Measurements from ENCODE around the gene CYB5R4. TPM values are rescaled to one million over a fixed set of nuclear protein-coding genes. Genes with fewer than 3 reads are reported as not detected.

CYB5R4 gene
- total and polyA plus RNA-seq, 2 of the 13 experiments (the other 11 are each of a cell fraction or from before 2014, with no cell fraction given) = 5.3 to 26.1 TPM

DNA sequence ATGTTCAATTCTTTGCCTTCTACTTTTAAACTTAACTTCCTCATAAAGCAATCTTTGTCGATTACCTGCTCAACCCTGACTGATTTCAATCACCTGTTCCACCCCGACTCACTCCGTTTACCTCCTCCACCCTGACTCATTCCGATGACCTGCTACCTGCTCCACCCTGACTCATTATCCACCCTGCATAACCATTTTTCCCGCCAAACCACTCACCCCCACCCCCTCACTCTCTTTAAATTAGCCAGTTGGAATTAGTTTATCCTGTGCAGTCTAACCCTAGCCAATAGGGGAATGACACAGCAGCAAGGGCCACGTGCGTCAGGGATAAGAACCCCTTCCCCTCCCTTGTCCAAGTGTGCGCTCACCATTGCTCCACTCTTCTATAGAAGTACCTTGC lies 117.4 kb downstream of the CYB5R4 start:
- intact Hi-C loops (cut with micrococcal nuclease; ENCODE audit: unreplicated experiment) = no loop called here
- POLR2A ChIA-PET = no interaction called here

DNA sequence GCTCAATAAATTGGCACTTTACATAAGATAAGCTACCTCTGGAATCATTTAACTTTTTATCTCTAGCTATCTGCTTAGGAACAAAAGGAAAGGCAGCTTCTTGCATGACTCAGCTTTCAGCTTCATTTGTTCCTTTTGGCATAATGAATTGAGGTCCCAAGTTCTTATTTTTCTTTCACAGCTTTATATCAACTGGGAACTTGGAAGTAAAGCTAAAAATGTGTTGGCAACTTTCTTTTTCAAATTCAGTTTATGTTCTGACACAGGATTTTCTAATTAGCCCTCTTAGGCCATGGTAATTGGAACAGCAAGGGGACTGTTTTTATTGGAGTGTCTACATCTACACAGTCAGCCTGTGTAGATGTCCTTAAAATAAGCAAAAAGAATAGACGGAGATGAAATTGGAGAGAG lies 118.8 kb downstream of the CYB5R4 start:
- H3K9ac ChIP-seq (ENCODE audit: insufficient read depth, low read depth, low read length) = no peak overlapping the region
- intact Hi-C loops (cut with micrococcal nuclease; ENCODE audit: unreplicated experiment) (no loop called here), in situ Hi-C loops (cut with HindIII; ENCODE audit: extremely low pct_ligation_motif_present, low pct_unique_long_range_greater_than_20kb) (no loop called here)
- H3K4me3 ChIP-seq (replicated peaks in 1 of 3; ENCODE audit: insufficient read depth in 1 of 3, low read depth in 2 of 3, low read length in 3 of 3) = no peak overlapping the region
- no peak overlapping the region for H3K4me2 ChIP-seq (ENCODE audit: low read depth, low read length)
- H3K9me3 ChIP-seq (ENCODE audit: low read length) = 0 out of 2 replicates have a peak, but pooled peaks cover 5% of the 10 kb centered on the region
- no peaks in the 10 kb centered on the region for H3K4me1 ChIP-seq (ENCODE audit: insufficient read depth, low read length)
- ChIA-PET POLR2A (no interaction called here), CTCF (ENCODE audit: low intra/inter-chr PET ratio, low total read pairs) (no interaction called here)
- no peak overlapping the region for H3K27ac ChIP-seq (ENCODE audit: extremely low read length, insufficient read depth, low read length)
- no TSS peak for BruUV-seq (replicated peaks)
- H3K27me3 ChIP-seq (ENCODE audit: control insufficient read depth in 1 of 2, insufficient read depth in 2 of 2, low read length in 2 of 2) = no peaks in the 10 kb centered on the region
- no peaks in the 10 kb centered on the region for H4K20me1 ChIP-seq (ENCODE audit: insufficient read depth, low read length)
- ATAC-seq = no peak
- no peak for DNase-seq (ENCODE audit: low spot score)
- H3K79me2 ChIP-seq (ENCODE audit: insufficient read depth, low read length) = no peaks in the 10 kb centered on the region
- H3K36me3 ChIP-seq (replicated peaks in 1 of 2; ENCODE audit: control insufficient read depth in 1 of 2, insufficient read depth in 2 of 2, low read length in 2 of 2) = no peaks in the 10 kb centered on the region
- no peak overlapping the region for H2AFZ ChIP-seq (ENCODE audit: low read length)
- FAIRE-seq = no peak
- WGBS (ENCODE audit: low lambda C conversion rate) = 8% methylated on average over 1 of the region's 1 CpG
- no peak for TF ChIP-seq MEF2D (CRISPR knock-in tag; IDR thresholded peaks at IDR 0.05)
- TF ChIP-seq, protein P1, sequence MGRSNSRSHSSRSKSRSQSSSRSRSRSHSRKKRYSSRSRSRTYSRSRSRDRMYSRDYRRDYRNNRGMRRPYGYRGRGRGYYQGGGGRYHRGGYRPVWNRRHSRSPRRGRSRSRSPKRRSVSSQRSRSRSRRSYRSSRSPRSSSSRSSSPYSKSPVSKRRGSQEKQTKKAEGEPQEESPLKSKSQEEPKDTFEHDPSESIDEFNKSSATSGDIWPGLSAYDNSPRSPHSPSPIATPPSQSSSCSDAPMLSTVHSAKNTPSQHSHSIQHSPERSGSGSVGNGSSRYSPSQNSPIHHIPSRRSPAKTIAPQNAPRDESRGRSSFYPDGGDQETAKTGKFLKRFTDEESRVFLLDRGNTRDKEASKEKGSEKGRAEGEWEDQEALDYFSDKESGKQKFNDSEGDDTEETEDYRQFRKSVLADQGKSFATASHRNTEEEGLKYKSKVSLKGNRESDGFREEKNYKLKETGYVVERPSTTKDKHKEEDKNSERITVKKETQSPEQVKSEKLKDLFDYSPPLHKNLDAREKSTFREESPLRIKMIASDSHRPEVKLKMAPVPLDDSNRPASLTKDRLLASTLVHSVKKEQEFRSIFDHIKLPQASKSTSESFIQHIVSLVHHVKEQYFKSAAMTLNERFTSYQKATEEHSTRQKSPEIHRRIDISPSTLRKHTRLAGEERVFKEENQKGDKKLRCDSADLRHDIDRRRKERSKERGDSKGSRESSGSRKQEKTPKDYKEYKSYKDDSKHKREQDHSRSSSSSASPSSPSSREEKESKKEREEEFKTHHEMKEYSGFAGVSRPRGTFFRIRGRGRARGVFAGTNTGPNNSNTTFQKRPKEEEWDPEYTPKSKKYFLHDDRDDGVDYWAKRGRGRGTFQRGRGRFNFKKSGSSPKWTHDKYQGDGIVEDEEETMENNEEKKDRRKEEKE (IDR thresholded peaks at IDR 0.05) = no peak
- no peak for TF ChIP-seq ZNF253 (CRISPR knock-in tag; IDR thresholded peaks at IDR 0.05; ENCODE audit: borderline replicate concordance)
- no peak for TF ChIP-seq ZNF616 (CRISPR knock-in tag; IDR thresholded peaks at IDR 0.05; ENCODE audit: low read depth)
- TF ChIP-seq FOXM1 (CRISPR knock-in tag; IDR thresholded peaks at IDR 0.05) = no peak
- no peak for TF ChIP-seq MBNL3 (CRISPR knock-in tag; conservative IDR thresholded peaks at IDR 0.05)
- TF ChIP-seq ATF4 (CRISPR knock-in tag; IDR thresholded peaks at IDR 0.05) = no peak
- no peak for TF ChIP-seq CCDC6 (CRISPR knock-in tag; IDR thresholded peaks at IDR 0.05)
- no peak for TF ChIP-seq ZNF615 (CRISPR knock-in tag; IDR thresholded peaks at IDR 0.05; ENCODE audit: borderline replicate concordance)

More for the DNA sequence above, 117.4 kb downstream of the CYB5R4 start:
- TF ChIP-seq, protein P2, sequence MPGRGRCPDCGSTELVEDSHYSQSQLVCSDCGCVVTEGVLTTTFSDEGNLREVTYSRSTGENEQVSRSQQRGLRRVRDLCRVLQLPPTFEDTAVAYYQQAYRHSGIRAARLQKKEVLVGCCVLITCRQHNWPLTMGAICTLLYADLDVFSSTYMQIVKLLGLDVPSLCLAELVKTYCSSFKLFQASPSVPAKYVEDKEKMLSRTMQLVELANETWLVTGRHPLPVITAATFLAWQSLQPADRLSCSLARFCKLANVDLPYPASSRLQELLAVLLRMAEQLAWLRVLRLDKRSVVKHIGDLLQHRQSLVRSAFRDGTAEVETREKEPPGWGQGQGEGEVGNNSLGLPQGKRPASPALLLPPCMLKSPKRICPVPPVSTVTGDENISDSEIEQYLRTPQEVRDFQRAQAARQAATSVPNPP (CRISPR knock-in tag; IDR thresholded peaks at IDR 0.05) = no peak
- TF ChIP-seq, protein P3, sequence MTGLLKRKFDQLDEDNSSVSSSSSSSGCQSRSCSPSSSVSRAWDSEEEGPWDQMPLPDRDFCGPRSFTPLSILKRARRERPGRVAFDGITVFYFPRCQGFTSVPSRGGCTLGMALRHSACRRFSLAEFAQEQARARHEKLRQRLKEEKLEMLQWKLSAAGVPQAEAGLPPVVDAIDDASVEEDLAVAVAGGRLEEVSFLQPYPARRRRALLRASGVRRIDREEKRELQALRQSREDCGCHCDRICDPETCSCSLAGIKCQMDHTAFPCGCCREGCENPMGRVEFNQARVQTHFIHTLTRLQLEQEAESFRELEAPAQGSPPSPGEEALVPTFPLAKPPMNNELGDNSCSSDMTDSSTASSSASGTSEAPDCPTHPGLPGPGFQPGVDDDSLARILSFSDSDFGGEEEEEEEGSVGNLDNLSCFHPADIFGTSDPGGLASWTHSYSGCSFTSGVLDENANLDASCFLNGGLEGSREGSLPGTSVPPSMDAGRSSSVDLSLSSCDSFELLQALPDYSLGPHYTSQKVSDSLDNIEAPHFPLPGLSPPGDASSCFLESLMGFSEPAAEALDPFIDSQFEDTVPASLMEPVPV (CRISPR knock-in tag; IDR thresholded peaks at IDR 0.05) = no peak
- Histone ChIP-seq H3K9me3 (ENCODE audit: low read length) (0 out of 2 replicates have a peak, but pooled peaks cover 5% of the 10 kb centered on the region), H3K4me2 (ENCODE audit: low read depth, low read length) (no peak overlapping the region), H3K4me3 (replicated peaks in 1 of 3; ENCODE audit: insufficient read depth in 1 of 3, low read depth in 2 of 3, low read length in 3 of 3) (no peak overlapping the region), H3K79me2 (ENCODE audit: insufficient read depth, low read length) (no peaks in the 10 kb centered on the region), H3K27me3 (ENCODE audit: control insufficient read depth in 1 of 2, insufficient read depth in 2 of 2, low read length in 2 of 2) (no peaks in the 10 kb centered on the region), H2AFZ (ENCODE audit: low read length) (no peak overlapping the region), H3K36me3 (replicated peaks in 1 of 2; ENCODE audit: control insufficient read depth in 1 of 2, insufficient read depth in 2 of 2, low read length in 2 of 2) (no peaks in the 10 kb centered on the region), H3K4me1 (ENCODE audit: insufficient read depth, low read length) (no peaks in the 10 kb centered on the region), H3K27ac (ENCODE audit: extremely low read length, insufficient read depth, low read length) (no peak overlapping the region), H3K9ac (ENCODE audit: insufficient read depth, low read depth, low read length) (no peak overlapping the region), H4K20me1 (ENCODE audit: insufficient read depth, low read length) (no peaks in the 10 kb centered on the region)
- ATAC-seq (no peak), DNase-seq (ENCODE audit: low spot score) (no peak), FAIRE-seq (no peak)
- CTCF ChIA-PET (ENCODE audit: low intra/inter-chr PET ratio, low total read pairs) = no interaction called here
- WGBS (ENCODE audit: low lambda C conversion rate) = 45% methylated on average over 8 of the region's 8 CpGs
- in situ Hi-C loops (cut with HindIII; ENCODE audit: extremely low pct_ligation_motif_present, low pct_unique_long_range_greater_than_20kb) = no loop called here
- no TSS peak for BruUV-seq (replicated peaks)

Data from HepG2 (cell line).